Fibroblast of lung (primary cell): Measurements from ENCODE around the gene PIP4P1.

Source experiments
- CTCF ChIP-seq, 2 donors: IDR thresholded peaks in 1 of 2; conservative IDR thresholded peaks in 1 of 2; 1 replicate in 1 of 2; 2 replicates in 1 of 2; pipeline ENCODE4 v1.5.1; 2011 to 2012; ENCODE audit warnings: low read length in 2 of 2, control low read depth in 1 of 2, inconsistent platforms in 1 of 2, low read depth in 1 of 2, mild to moderate bottlenecking in 1 of 2
- EZH2 ChIP-seq: IDR thresholded peaks from 2 replicates; pipeline ENCODE4 v1.5.1; 2012; ENCODE audit warnings: low read length, control low read depth, mild to moderate bottlenecking; ENCODE audit errors: missing control alignments

DNA sequence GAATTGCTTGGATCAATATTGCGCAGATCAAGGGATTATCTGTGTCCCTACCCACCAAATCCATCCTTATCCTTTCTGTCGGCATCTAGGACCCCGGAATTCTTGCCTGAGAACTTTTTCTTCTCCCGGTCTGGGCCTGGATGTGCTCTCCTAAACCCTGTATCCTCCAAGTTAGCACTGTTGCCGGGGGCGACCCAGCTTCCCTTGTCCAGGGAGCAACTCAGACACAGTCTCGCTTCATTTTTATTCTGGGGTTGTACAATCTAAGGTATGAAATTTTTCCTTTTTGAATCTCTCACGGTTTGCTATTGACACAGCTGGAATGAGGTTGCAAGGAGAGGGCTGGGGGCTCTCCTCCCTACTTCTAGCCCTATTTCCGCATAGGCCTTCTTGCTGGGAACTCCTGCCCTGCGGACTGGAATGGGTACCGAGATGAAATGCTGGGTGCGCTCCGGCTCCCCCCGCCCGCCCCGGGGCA lies 7.6 kb upstream of the PIP4P1 start:
- TF ChIP-seq CTCF (conservative IDR thresholded peaks at IDR 0.05 in 1 of 2, IDR thresholded peaks at IDR 0.05 in 1 of 2; ENCODE audit: low read depth in 1 of 2, low read length in 2 of 2): no peak
- TF ChIP-seq EZH2: no peak
